RPMI8226 (cell line): ENCODE results near the gene PPCDC.
A peak's percentile ranks its signal among the peaks of the same experiment; 100 is the strongest.
"Not testable (repeated sequence)": the region's sequence is repeated elsewhere in the genome, so short reads cannot be mapped to it uniquely, and the experiment has no call there.

Source experiments
- DNase-seq: peaks from one replicate; pipeline ENCODE4 v3.0.0-alpha.2; 2015

The PPCDC gene

DNA sequence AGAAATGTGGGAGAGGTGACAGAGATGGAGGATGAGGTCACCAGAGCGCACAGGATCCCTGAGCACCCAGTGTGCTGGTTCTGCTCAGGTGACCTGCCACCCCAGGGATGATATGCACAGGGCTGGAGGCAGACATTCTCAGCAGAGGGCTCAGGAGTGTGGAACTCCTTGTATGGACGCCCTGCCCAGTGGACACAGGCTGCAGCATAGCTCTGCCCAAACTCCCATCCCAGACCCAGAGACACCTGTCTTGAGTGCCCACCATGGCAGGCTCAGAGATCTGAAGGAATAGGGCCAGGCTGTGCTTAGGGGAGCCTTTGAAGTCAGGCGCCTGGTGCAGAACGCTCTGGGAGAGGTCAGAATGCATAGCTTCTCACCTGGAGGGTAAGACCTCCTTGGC lies 47.3 kb downstream of the PPCDC start:
- no peak for DNase-seq

- no peak for DNase-seq
Observed at GRCh38 chr15:75073197-75073596, 49.8 kb downstream of the PPCDC start.

- DNase-seq, result peak; percentile 11
Observed at GRCh38 chr15:75076277-75076676, 52.9 kb downstream of the PPCDC start.

GRCh38 chr15:75077551-75077961 lies 54.2 kb downstream of the PPCDC start:
- DNase-seq, result peak; percentile 25

DNA sequence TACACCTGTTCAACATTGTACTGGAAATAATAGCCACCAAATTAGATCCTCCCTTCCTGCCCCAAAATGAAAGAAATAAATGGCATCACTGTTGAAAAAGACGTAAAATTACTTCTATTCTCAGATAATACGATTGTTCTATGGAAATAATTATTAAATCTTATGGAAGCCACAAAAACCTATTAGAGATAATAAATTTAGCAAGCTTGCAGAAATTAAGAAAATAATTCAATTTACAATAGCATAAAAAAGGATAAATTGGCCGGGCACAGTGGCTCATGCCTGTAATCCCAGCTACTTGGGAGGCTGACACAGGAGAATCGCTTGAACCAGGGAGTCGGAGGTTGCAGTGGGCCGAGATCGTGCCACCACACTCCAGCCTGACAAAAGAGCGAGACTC lies 57.8 kb downstream of the PPCDC start:
- no peak for DNase-seq

- DNase-seq, result no peak
Observed at GRCh38 chr15:75082689-75083088, 59.3 kb downstream of the PPCDC start.

DNA sequence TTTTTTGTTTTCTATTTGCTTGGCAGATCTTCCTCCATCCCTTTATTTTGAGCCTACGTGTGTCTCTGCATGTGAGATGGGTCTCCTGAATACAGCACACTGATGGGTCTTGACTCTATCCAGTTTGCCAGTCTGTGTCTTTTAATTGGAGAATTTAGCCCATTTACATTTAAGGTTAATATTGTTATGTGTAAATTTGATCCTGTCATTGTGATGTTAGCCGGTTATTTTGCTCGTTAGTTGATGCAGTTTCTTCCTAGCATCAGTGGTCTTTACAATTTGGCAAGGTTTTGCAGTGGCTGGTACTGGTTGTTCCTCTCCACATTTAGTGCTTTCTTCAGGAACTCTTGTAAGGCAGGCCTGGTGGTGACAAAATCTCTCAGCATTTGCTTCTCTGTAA lies 62.3 kb downstream of the PPCDC start:
- DNase-seq, result not testable (repeated sequence)

DNA sequence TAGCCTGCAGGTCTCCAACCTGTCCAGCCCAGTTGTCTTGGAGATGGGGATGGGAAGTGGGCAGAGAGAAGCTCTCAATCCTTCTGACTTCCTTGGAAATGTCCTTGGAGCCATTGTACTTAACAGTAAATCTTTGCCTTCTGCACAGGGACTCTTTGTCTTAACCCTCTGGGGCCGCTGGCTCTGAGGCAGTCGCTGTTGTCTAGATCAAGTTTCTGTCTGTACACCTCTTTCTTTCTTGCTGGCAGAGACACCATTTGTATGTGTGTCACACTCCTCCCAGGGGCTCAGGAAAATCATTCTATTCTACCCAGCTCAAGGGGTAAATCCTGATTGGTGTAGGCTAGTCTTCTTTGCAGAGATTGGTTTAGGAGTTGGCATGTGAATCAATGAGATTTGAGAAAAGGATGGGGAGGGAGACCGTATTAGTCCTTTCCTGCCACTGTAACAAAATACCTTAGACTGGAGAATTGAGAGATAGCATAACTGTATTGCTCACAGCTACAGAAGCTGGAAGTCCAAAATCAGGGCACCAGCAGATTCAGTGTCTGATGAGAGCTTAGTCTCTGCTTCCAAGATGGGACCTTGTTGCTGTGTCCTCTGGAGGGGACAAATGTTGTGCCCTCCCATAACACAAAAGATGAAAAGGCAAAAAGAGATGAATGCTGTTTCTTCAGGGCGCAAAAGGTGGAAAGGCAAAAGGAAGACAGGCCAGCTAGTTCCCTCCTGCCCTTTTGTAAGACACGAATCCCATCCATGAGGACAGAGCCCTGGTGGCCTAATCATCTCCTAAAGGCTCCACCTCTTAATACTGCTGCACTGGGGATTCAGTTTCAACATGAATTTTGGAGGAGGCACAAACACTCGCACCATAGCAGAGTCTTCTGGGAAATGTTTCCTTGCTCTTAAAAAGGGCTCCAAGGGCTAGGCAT lies 66.3 kb downstream of the PPCDC start:
- no peak for DNase-seq

GRCh38 chr15:75090388-75090734 lies 67.0 kb downstream of the PPCDC start:
- no peak for DNase-seq

DNA sequence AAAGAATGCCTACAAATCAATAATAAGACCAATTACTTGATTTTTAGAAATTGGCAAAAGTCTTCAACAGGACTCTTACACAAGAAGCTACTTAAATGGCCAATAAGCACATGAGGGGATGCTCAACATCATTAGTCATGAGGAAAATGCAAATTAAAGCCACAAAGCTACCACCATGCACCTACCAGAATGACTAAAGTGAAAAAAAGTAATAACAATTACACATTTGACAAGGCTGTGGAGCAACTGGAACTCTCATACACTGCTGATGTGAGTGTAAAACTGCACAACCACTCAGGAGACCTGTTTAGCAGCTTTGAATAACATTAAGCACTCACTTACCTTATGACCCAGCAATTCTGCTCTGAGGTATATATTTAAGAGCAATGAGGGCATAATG lies 68.4 kb downstream of the PPCDC start:
- no peak for DNase-seq

DNA sequence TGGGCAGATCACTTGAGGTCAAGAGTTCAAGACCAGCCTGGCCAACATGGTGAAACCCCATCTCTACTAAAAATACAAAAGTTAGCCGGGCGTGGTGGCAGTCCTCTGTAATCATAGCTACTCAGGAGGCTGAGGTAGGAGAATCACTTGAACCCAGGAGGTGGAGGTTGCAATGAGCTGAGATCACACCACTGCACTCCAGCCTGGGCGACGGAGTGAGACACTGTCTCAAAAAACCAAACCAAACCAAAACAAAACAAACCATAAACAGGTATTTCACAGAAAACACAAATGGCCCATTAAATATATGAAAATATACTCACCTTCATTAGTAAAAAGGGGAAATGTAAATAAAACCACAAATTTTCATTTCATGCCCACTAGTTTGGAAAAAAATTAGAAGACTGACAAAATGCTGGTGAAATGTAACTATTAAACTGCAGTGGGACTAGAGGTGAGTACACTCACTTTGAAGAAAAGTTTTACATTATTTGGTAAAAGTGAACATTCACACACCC lies 71.6 kb downstream of the PPCDC start:
- DNase-seq, result not testable (repeated sequence)

- no peak for DNase-seq
Observed at GRCh38 chr15:75095594-75095993, 72.2 kb downstream of the PPCDC start.

DNA sequence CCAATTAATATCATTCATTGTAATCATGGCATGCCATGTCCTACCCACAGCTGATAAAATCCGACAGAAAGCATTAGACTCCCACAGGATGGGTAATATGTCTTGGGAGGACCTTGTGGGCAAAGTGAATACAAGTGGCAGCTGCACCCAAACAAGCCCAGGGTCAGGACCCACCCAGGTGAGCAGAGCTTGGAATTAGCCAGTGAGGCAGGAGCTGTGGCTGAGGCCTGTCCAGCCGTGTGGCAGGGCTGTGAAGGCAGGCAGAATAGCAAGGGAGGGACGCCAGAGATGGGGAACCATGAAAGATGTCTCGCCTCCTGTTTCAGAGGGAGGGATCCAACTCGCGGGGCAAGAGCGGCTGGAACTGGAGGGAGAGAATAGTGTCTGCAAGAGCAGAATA lies 74.5 kb downstream of the PPCDC start:
- no peak for DNase-seq

DNA sequence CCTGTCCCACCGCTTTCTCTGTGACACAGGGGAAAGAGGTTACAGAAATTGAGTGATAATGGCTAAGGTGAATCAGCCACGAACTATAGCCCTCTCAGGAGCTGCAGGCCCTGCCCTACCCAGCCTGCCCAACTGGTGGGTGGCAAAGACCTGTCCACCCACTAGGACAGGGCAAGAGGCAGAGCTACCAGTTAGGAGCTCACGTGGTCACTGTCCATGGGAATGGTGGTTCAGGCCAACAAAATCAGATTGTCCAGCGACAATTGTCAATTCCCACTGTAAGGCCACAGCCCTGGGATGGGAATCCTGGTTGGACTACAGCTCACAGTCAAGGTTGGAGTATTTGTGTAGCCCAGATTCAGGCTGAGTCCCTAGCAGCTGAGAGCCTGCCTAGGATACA lies 75.0 kb downstream of the PPCDC start:
- no peak for DNase-seq
